B cell (primary cell): ENCODE measurements around the gene ZNF709. TPM values are rescaled to one million over a fixed set of nuclear protein-coding genes. Genes with fewer than 3 reads are reported as not detected.

Source experiments
- ATAC-seq: fragments of 200-7000 bp; cut with Tn5 transposase; one replicate; pipeline ENCODE4 v1.10.0; 2021; ENCODE audit warnings: low read depth, mild to moderate bottlenecking, moderate number of reproducible peaks, moderate library complexity
- CTCF ChIA-PET: fragments of 350-600 bp; sonication (Branson Sonifier 250); formaldehyde crosslinking; loops from one replicate; lab custom pipeline; 2021; ENCODE audit warnings: antibody characterized with exemption, inconsistent platforms; lab: Charles Lee
- POLR2A ChIA-PET: fragments of 350-600 bp; sonication (Branson Sonifier 250); formaldehyde crosslinking; loops from one replicate; lab custom pipeline; 2021; ENCODE audit warnings: antibody characterized with exemption; lab: Charles Lee
- DNase-seq: peaks from one replicate; pipeline ENCODE4 v3.0.0; 2013
- H2AFZ ChIP-seq: 2 replicates; pipeline ENCODE4 v1.6.1; 2012; ENCODE audit warnings: mild to moderate bottlenecking, low read depth, low read length; ENCODE audit not compliant: insufficient read depth, poor library complexity, severe bottlenecking
- H3K27ac ChIP-seq, 2 donors: 1 replicate in 1 of 2; 2 replicates in 1 of 2; pipeline ENCODE4 v1.5.1; 2012 to 2013; ENCODE audit warnings: low read length in 2 of 2, mild to moderate bottlenecking in 2 of 2, moderate library complexity in 1 of 2
- H3K27me3 ChIP-seq, 4 experiments: fragments of 200-600 bp in 1 of 4; sonication (generic) in 1 of 4; replicated peaks in 1 of 4; 1 replicate in 2 of 4; 2 replicates in 2 of 4; pipeline versions ENCODE4 v1.6.1 to v1.7.0; 2013 to 2016; ENCODE audit warnings: low read length in 3 of 4, mild to moderate bottlenecking in 2 of 4, mixed read lengths in 1 of 4, moderate library complexity in 1 of 4; ENCODE audit not compliant: insufficient read depth in 4 of 4, control insufficient read depth in 3 of 4; ENCODE audit errors: control extremely low read depth in 1 of 4
- H3K36me3 ChIP-seq, 2 experiments: replicated peaks in 1 of 2; 1 replicate in 1 of 2; 2 replicates in 1 of 2; pipeline versions ENCODE4 v1.6.1 to v1.7.1; 2013; ENCODE audit warnings: low read length in 1 of 2; ENCODE audit not compliant: insufficient read depth in 2 of 2, control insufficient read depth in 1 of 2; ENCODE audit errors: control extremely low read depth in 1 of 2, extremely low read depth in 1 of 2
- H3K4me1 ChIP-seq, 2 donors: fragments of 200-600 bp in 1 of 2; sonication (generic) in 1 of 2; 1 replicate in 1 of 2; 2 replicates in 1 of 2; pipeline versions ENCODE4 v1.5.1 to v1.6.1; 2013 to 2017; ENCODE audit warnings: low read length in 2 of 2; ENCODE audit not compliant: control insufficient read depth in 2 of 2, insufficient read depth in 2 of 2
- H3K4me2 ChIP-seq: replicated peaks from 2 replicates; pipeline ENCODE3; 2012; ENCODE audit warnings: mild to moderate bottlenecking, low read depth, low read length; ENCODE audit not compliant: poor library complexity, severe bottlenecking
- H3K4me3 ChIP-seq, 5 experiments: fragments of 200-600 bp in 1 of 5; sonication (generic) in 1 of 5; 1 replicate in 3 of 5; 2 replicates in 2 of 5; pipeline versions ENCODE4 v1.5.1 to v1.7.0; 2011 to 2016; ENCODE audit warnings: low read length in 4 of 5, mild to moderate bottlenecking in 4 of 5, low read depth in 2 of 5, control low read depth in 1 of 5, moderate library complexity in 1 of 5; ENCODE audit not compliant: insufficient read depth in 1 of 5; ENCODE audit errors: control extremely low read depth in 1 of 5, extremely low read depth in 1 of 5
- H3K79me2 ChIP-seq: fragments of 200-600 bp; sonication (generic); one replicate; pipeline ENCODE4 v1.6.0; 2016; ENCODE audit warnings: low read length; ENCODE audit not compliant: control insufficient read depth, insufficient read depth
- H3K9ac ChIP-seq: fragments of 200-600 bp; sonication (generic); 2 replicates; pipeline ENCODE4 v1.6.1; 2017; ENCODE audit warnings: mild to moderate bottlenecking, low read length, moderate library complexity
- H3K9me3 ChIP-seq, 3 donors: one replicate each; pipeline versions ENCODE4 v1.6.1 to v1.7.1; 2013; ENCODE audit warnings: low read length in 2 of 3; ENCODE audit not compliant: control insufficient read depth in 2 of 3, insufficient read depth in 1 of 3; ENCODE audit errors: control extremely low read depth in 1 of 3
- H4K20me1 ChIP-seq: 2 replicates; pipeline ENCODE4 v1.6.0; 2012; ENCODE audit warnings: mild to moderate bottlenecking, low read length; ENCODE audit not compliant: insufficient read depth, control insufficient read depth, poor library complexity, severe bottlenecking
- H3K27ac Mint-ChIP-seq: one replicate; pipeline ENCODE4 v1.8.0; 2021; ENCODE audit warnings: mixed read lengths
- H3K27me3 Mint-ChIP-seq: one replicate; pipeline ENCODE4 v1.8.0; 2021; ENCODE audit warnings: mixed read lengths
- H3K4me1 Mint-ChIP-seq: one replicate; pipeline ENCODE4 v1.8.0; 2021; ENCODE audit warnings: mixed read lengths
- H3K4me3 Mint-ChIP-seq: one replicate; pipeline ENCODE4 v1.8.0; 2021; ENCODE audit warnings: mixed read lengths
- H3K9me3 Mint-ChIP-seq: one replicate; pipeline ENCODE4 v1.8.0; 2022; ENCODE audit warnings: mixed read lengths; ENCODE audit not compliant: insufficient read depth
- EZH2 ChIP-seq: IDR thresholded peaks from 2 replicates; pipeline ENCODE4 v1.6.1; 2012; ENCODE audit warnings: borderline replicate concordance, low read depth, mild to moderate bottlenecking, moderate library complexity, low read length; ENCODE audit not compliant: insufficient read depth, poor library complexity, severe bottlenecking
- WGBS: methylation state at CpG from one replicate; pipeline ENCODE4 v1.1.5; 2013; ENCODE audit warnings: missing lambda C conversion rate; ENCODE audit not compliant: insufficient coverage; 5-methylcytosine and 5-hydroxymethylcytosine counted together
- intact Hi-C: fragments of 100-400 bp; cut with micrococcal nuclease; formaldehyde crosslinking; loops from one replicate; pipeline ENCODE4 v1.10.0; 2022
- polyA plus RNA-seq: library from polyadenylated mRNA; depleted of rRNA; stranded (reverse); fragments of >200 nt; gene quantifications from 2 replicates; pipeline ENCODE4 v1.2.3, GENCODE V29; 2012
- total RNA-seq, 2 donors: library from RNA; stranded (reverse); fragments of 120-200 nt in 1 of 2; gene quantifications; 1 replicate in 1 of 2; 2 replicates in 1 of 2; pipeline versions ENCODE4 v1.2.3 to v1.2.4, GENCODE V29; 2013 to 2022
- TF ChIP-seq, protein P1 (sequence below): fragments of 200-600 bp; IDR thresholded peaks from one replicate; pipeline ENCODE4 v1.8.0; 2022; ENCODE audit warnings: antibody characterized with exemption, mild to moderate bottlenecking

Gene ZNF709
- total and polyA plus RNA-seq, 2 donors (not counting 1 experiment from before 2014, with no cell fraction given), result 1.7 to 8.4 TPM

GRCh38 chr19:12497032-12497431, 12.4 kb upstream of the ZNF709 start:
- Histone ChIP-seq H3K27me3 (no peaks in the 10 kb centered on the region), H3K9ac (no peak overlapping the region), H3K27ac (no peak overlapping the region), H3K4me1 (peaks cover 7 to 11% of the 10 kb centered on the region in 2 donors), H2AFZ (no peak overlapping the region), H3K4me2 (no peak overlapping the region), H3K9me3 (peaks cover 0 to 3% (median 0%) of the 10 kb centered on the region in 3 donors), H3K36me3 (no peaks in the 10 kb centered on the region), H3K79me2 (no peaks in the 10 kb centered on the region), H4K20me1 (no peaks in the 10 kb centered on the region), H3K4me3 (no peak overlapping the region)
- Mint-ChIP-seq H3K27me3 (no peaks in the 10 kb centered on the region), H3K4me3 (peak overlapping the region; percentile 70), H3K4me1 (peaks cover 14% of the 10 kb centered on the region), H3K9me3 (no peaks in the 10 kb centered on the region), H3K27ac (no peak overlapping the region)
- CTCF ChIA-PET, result no interaction called here
- ATAC-seq (no peak), DNase-seq (no peak)
- intact Hi-C loops, result no loop called here
- WGBS, result 97% methylated on average over 3 of the region's 4 CpGs
- TF ChIP-seq, protein P1, sequence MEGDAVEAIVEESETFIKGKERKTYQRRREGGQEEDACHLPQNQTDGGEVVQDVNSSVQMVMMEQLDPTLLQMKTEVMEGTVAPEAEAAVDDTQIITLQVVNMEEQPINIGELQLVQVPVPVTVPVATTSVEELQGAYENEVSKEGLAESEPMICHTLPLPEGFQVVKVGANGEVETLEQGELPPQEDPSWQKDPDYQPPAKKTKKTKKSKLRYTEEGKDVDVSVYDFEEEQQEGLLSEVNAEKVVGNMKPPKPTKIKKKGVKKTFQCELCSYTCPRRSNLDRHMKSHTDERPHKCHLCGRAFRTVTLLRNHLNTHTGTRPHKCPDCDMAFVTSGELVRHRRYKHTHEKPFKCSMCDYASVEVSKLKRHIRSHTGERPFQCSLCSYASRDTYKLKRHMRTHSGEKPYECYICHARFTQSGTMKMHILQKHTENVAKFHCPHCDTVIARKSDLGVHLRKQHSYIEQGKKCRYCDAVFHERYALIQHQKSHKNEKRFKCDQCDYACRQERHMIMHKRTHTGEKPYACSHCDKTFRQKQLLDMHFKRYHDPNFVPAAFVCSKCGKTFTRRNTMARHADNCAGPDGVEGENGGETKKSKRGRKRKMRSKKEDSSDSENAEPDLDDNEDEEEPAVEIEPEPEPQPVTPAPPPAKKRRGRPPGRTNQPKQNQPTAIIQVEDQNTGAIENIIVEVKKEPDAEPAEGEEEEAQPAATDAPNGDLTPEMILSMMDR, result no peak
- no peak for TF ChIP-seq EZH2
- POLR2A ChIA-PET, result interaction anchor here (0.6 kb wide), 1 partner anchor 181 kb away, joined by 3 read pairs; no protein-coding TSS in a partner anchor

GRCh38 chr19:12496480-12496879, 11.9 kb upstream of the ZNF709 start:
- H3K27ac Mint-ChIP-seq, result no peak overlapping the region
- ATAC-seq, result no peak
- no peak overlapping the region for H2AFZ ChIP-seq

More at GRCh38 chr19:12496480-12496879, 11.9 kb upstream of the ZNF709 start:
- Mint-ChIP-seq H3K9me3 (no peaks in the 10 kb centered on the region), H3K4me1 (peaks cover 14% of the 10 kb centered on the region), H3K27me3 (no peaks in the 10 kb centered on the region), H3K4me3 (peak overlapping the region; percentile 70)
- TF ChIP-seq EZH2, result no peak
- TF ChIP-seq, protein P1, result no peak
- Histone ChIP-seq H3K4me1 (peaks cover 7 to 11% of the 10 kb centered on the region in 2 donors), H4K20me1 (no peaks in the 10 kb centered on the region), H3K36me3 (no peaks in the 10 kb centered on the region), H3K4me3 (no peak overlapping the region), H3K27me3 (no peaks in the 10 kb centered on the region), H3K9ac (no peak overlapping the region), H3K4me2 (no peak overlapping the region), H3K27ac (no peak overlapping the region), H3K79me2 (no peaks in the 10 kb centered on the region), H3K9me3 (peaks cover 0 to 3% (median 0%) of the 10 kb centered on the region in 3 donors)
- DNase-seq, result peak; percentile 15
- WGBS, result 100% methylated on average over 5 of the region's 6 CpGs
- CTCF ChIA-PET, result interaction anchor here (1.2 to 1.4 kb wide), 2 partner anchors 12 to 115 kb away, joined by 3 read pairs; partner anchors contain the start of genes ZNF490, ZNF709 and ZNF791
- intact Hi-C loops, result no loop called here
- POLR2A ChIA-PET, result interaction anchor here (1.3 kb wide), 1 partner anchor 54 kb away, joined by 7 read pairs; the partner anchor contains the start of gene ZNF564
